Measurements from ENCODE around the gene RMI2.

GRCh38 chr16:11358531-11358930 lies 13.3 kb downstream of the RMI2 start:
- no peak for TF ChIP-seq POLR2A (IDR thresholded peaks at IDR 0.05; ENCODE audit: low read depth, low read length)
- no peak for TF ChIP-seq TAF1 (IDR thresholded peaks at IDR 0.05; ENCODE audit: borderline replicate concordance, low read depth, low read length)

Measured in GM12892 (cell line).